IgD-negative memory B cell (primary cell): ENCODE measurements around the gene DLGAP1. TPM values are rescaled to one million over a fixed set of nuclear protein-coding genes. Genes with fewer than 3 reads are reported as not detected.

Experiments used
- H3K27ac Mint-ChIP-seq, 3 donors: one replicate each; pipeline ENCODE4 v1.8.0; 2020 to 2022; ENCODE audit warnings: mild to moderate bottlenecking in 3 of 3, mixed read lengths in 3 of 3, moderate library complexity in 1 of 3
- H3K27me3 Mint-ChIP-seq: one replicate; pipeline ENCODE4 v1.8.0; 2021; ENCODE audit warnings: mixed read lengths
- H3K36me3 Mint-ChIP-seq: one replicate; pipeline ENCODE4 v1.8.0; 2020; ENCODE audit warnings: mild to moderate bottlenecking, mixed read lengths
- H3K4me1 Mint-ChIP-seq, 3 donors: one replicate each; pipeline ENCODE4 v1.8.0; 2020 to 2022; ENCODE audit warnings: mixed read lengths in 3 of 3, mild to moderate bottlenecking in 1 of 3
- H3K4me3 Mint-ChIP-seq, 4 donors: one replicate each; pipeline ENCODE4 v1.8.0; 2020 to 2022; ENCODE audit warnings: mild to moderate bottlenecking in 4 of 4, mixed read lengths in 4 of 4, moderate library complexity in 3 of 4
- H3K9me3 Mint-ChIP-seq, 3 donors: one replicate each; pipeline ENCODE4 v1.8.0; 2020 to 2021; ENCODE audit warnings: mixed read lengths in 3 of 3, mild to moderate bottlenecking in 1 of 3
- polyA plus RNA-seq: library from polyadenylated mRNA; unstranded; fragments of 300-500 nt; fragmentation: Illumina TruSeq; gene quantifications from one replicate; pipeline ENCODE4 v1.2.3, GENCODE V29; 2021

The DLGAP1 gene
- polyA plus RNA-seq, 1 donor from 2014 or later = not detected

GRCh38 chr18:3493501-3494244 is 961.4 kb downstream of the DLGAP1 start:
- H3K36me3 Mint-ChIP-seq = peaks cover 5% of the 10 kb centered on the region
- no peaks in the 10 kb centered on the region for H3K9me3 Mint-ChIP-seq
- H3K27me3 Mint-ChIP-seq = peaks cover 4% of the 10 kb centered on the region
- peak overlapping the region; percentile 80 to 94 (median 84) for H3K4me3 Mint-ChIP-seq
- H3K4me1 Mint-ChIP-seq = peaks cover 20 to 31% (median 27%) of the 10 kb centered on the region in 3 donors
- peak overlapping the region; percentile 39 to 92 (median 52) for H3K27ac Mint-ChIP-seq

GRCh38 chr18:3492721-3493120 is 962.4 kb downstream of the DLGAP1 start:
- Mint-ChIP-seq H3K9me3 (no peaks in the 10 kb centered on the region), H3K27ac (no peak overlapping the region), H3K4me1 (peaks cover 18 to 23% (median 22%) of the 10 kb centered on the region in 3 donors), H3K36me3 (peaks cover 5% of the 10 kb centered on the region), H3K4me3 (peak overlapping the region in 1 of 4 donors; percentile 22), H3K27me3 (no peaks in the 10 kb centered on the region)

GRCh38 chr18:3491981-3492555 is 963.0 kb downstream of the DLGAP1 start:
- Mint-ChIP-seq H3K27ac (no peak overlapping the region), H3K4me3 (peak overlapping the region in 1 of 4 donors; percentile 6), H3K9me3 (no peaks in the 10 kb centered on the region), H3K36me3 (peaks cover 5% of the 10 kb centered on the region), H3K27me3 (no peaks in the 10 kb centered on the region), H3K4me1 (peaks cover 18 to 22% (median 21%) of the 10 kb centered on the region in 3 donors)

- Mint-ChIP-seq H3K4me1 (peaks cover 10 to 19% (median 15%) of the 10 kb centered on the region in 3 donors), H3K27ac (no peak overlapping the region), H3K27me3 (peaks cover 5% of the 10 kb centered on the region), H3K36me3 (peaks cover 5% of the 10 kb centered on the region), H3K9me3 (no peaks in the 10 kb centered on the region), H3K4me3 (peak overlapping the region in 1 of 4 donors; percentile 72)
Observed at GRCh38 chr18:3489462-3489861, 965.6 kb downstream of the DLGAP1 start.

GRCh38 chr18:3486512-3486911 is 968.6 kb downstream of the DLGAP1 start:
- Mint-ChIP-seq H3K4me1 (peaks cover 0 to 5% (median 0%) of the 10 kb centered on the region in 3 donors), H3K27ac (no peak overlapping the region)

GRCh38 chr18:3485153-3486149 is 969.7 kb downstream of the DLGAP1 start:
- H3K36me3 Mint-ChIP-seq = peaks cover 4% of the 10 kb centered on the region
- H3K27me3 Mint-ChIP-seq = peaks cover 5% of the 10 kb centered on the region
- H3K9me3 Mint-ChIP-seq = no peaks in the 10 kb centered on the region
- H3K4me1 Mint-ChIP-seq = peaks cover 0 to 5% (median 0%) of the 10 kb centered on the region in 3 donors
- no peak overlapping the region for H3K4me3 Mint-ChIP-seq
- no peak overlapping the region for H3K27ac Mint-ChIP-seq

More at GRCh38 chr18:3486512-3486911, 968.6 kb downstream of the DLGAP1 start:
- Mint-ChIP-seq H3K27me3 (peaks cover 5% of the 10 kb centered on the region), H3K36me3 (peaks cover 4% of the 10 kb centered on the region), H3K4me3 (no peak overlapping the region), H3K9me3 (no peaks in the 10 kb centered on the region)

- no peak overlapping the region for H3K4me3 Mint-ChIP-seq
- H3K36me3 Mint-ChIP-seq = no peaks in the 10 kb centered on the region
- peaks cover 0 to 5% (median 0%) of the 10 kb centered on the region in 3 donors for H3K4me1 Mint-ChIP-seq
- no peak overlapping the region for H3K27ac Mint-ChIP-seq
- H3K27me3 Mint-ChIP-seq = peaks cover 5% of the 10 kb centered on the region
- H3K9me3 Mint-ChIP-seq = no peaks in the 10 kb centered on the region
Observed at GRCh38 chr18:3482258-3482657, 972.8 kb downstream of the DLGAP1 start.

- Mint-ChIP-seq H3K9me3 (no peaks in the 10 kb centered on the region), H3K36me3 (no peaks in the 10 kb centered on the region), H3K27me3 (peaks cover 5% of the 10 kb centered on the region), H3K27ac (no peak overlapping the region), H3K4me3 (no peak overlapping the region), H3K4me1 (peaks cover 0 to 5% (median 0%) of the 10 kb centered on the region in 3 donors)
Observed at GRCh38 chr18:3481696-3482210, 973.4 kb downstream of the DLGAP1 start.

- H3K27me3 Mint-ChIP-seq = peaks cover 5% of the 10 kb centered on the region
- H3K4me3 Mint-ChIP-seq = no peak overlapping the region
- no peaks in the 10 kb centered on the region for H3K9me3 Mint-ChIP-seq
- H3K36me3 Mint-ChIP-seq = no peaks in the 10 kb centered on the region
- peaks cover 0 to 5% (median 0%) of the 10 kb centered on the region in 3 donors for H3K4me1 Mint-ChIP-seq
- no peak overlapping the region for H3K27ac Mint-ChIP-seq
Observed at GRCh38 chr18:3480827-3481573, 974.1 kb downstream of the DLGAP1 start.

GRCh38 chr18:3479978-3480509 is 975.1 kb downstream of the DLGAP1 start:
- H3K9me3 Mint-ChIP-seq = peaks cover 0 to 1% (median under 1%) of the 10 kb centered on the region in 3 donors
- peaks cover 2% of the 10 kb centered on the region for H3K27me3 Mint-ChIP-seq
- H3K4me3 Mint-ChIP-seq = no peak overlapping the region
- no peak overlapping the region for H3K27ac Mint-ChIP-seq
- H3K4me1 Mint-ChIP-seq = peaks cover 0 to under 1% (median 0%) of the 10 kb centered on the region in 3 donors
- H3K36me3 Mint-ChIP-seq = no peaks in the 10 kb centered on the region

GRCh38 chr18:3478262-3478978 is 976.7 kb downstream of the DLGAP1 start:
- Mint-ChIP-seq H3K36me3 (no peaks in the 10 kb centered on the region), H3K9me3 (peaks cover 0 to 5% (median 4%) of the 10 kb centered on the region in 3 donors), H3K4me1 (peaks cover 0 to 4% (median 4%) of the 10 kb centered on the region in 3 donors), H3K27ac (no peak overlapping the region), H3K27me3 (no peaks in the 10 kb centered on the region), H3K4me3 (no peak overlapping the region)

- Mint-ChIP-seq H3K27ac (no peak overlapping the region), H3K27me3 (no peaks in the 10 kb centered on the region), H3K4me1 (peaks cover 9 to 11% (median 10%) of the 10 kb centered on the region in 3 donors), H3K36me3 (peaks cover 2% of the 10 kb centered on the region), H3K4me3 (peak overlapping the region in 2 of 4 donors; percentile 76 to 78), H3K9me3 (peaks cover 0 to 5% (median 4%) of the 10 kb centered on the region in 3 donors)
Observed at GRCh38 chr18:3472681-3473544, 982.2 kb downstream of the DLGAP1 start.
